Tibial artery (tissue), 4 donors: Measurements from ENCODE around the gene ZNF451.

Experiments
- DNase-seq, 2 donors: peaks; one replicate each; pipeline ENCODE4 v3.0.0-alpha.2; 2019
- H3K27ac ChIP-seq, 2 donors: fragments of 200-600 bp; sonication (generic) in 1 of 2; 1 replicate in 1 of 2; 2 replicates in 1 of 2; pipeline ENCODE4 v1.5.1; 2018 to 2019; ENCODE audit warnings: mild to moderate bottlenecking in 1 of 2
- H3K27me3 ChIP-seq, 2 donors: fragments of 200-600 bp; sonication (generic) in 1 of 2; one replicate each; pipeline versions ENCODE4 v1.5.1 to v1.6.0; 2016 to 2019
- H3K36me3 ChIP-seq, 3 donors: fragments of 200-600 bp; sonication (generic) in 2 of 3; one replicate each; pipeline ENCODE4 v1.5.1; 2016 to 2019; ENCODE audit warnings: mild to moderate bottlenecking in 2 of 3
- H3K4me1 ChIP-seq, 4 donors: fragments of 200-600 bp; sonication (generic) in 2 of 4; 1 replicate in 3 of 4; 2 replicates in 1 of 4; pipeline ENCODE4 v1.5.1; 2016 to 2019
- H3K4me3 ChIP-seq, 2 donors: fragments of 200-600 bp; sonication (generic) in 1 of 2; 1 replicate in 1 of 2; 2 replicates in 1 of 2; pipeline ENCODE4 v1.5.1; 2018 to 2019; ENCODE audit warnings: mild to moderate bottlenecking in 2 of 2
- H3K9me3 ChIP-seq, 3 donors: fragments of 200-600 bp; sonication (generic) in 1 of 3; one replicate each; pipeline ENCODE4 v1.5.1; 2016 to 2019
- intact Hi-C: fragments of 100-400 bp; cut with DNase I; formaldehyde crosslinking; loops from one replicate; pipeline ENCODE4 v1.15.0; 2023; ENCODE audit warnings: low total_unique reads
- TF ChIP-seq, protein P1 (sequence below), 2 experiments: fragments of 200-600 bp in 1 of 2; fragments of 450-650 bp in 1 of 2; IDR thresholded peaks; one replicate each; pipeline ENCODE4 v1.5.1; 2017 to 2019; ENCODE audit warnings: antibody characterized with exemption in 2 of 2, mild to moderate bottlenecking in 1 of 2, moderate library complexity in 1 of 2

The ZNF451 gene

GRCh38 chr6:57048577-57048976, 41.4 kb upstream of the ZNF451 start:
- Histone ChIP-seq H3K27ac (no peak overlapping the region), H3K9me3 (no peaks in the 10 kb centered on the region), H3K36me3 (peaks cover 24 to 29% (median 26%) of the 10 kb centered on the region in 3 donors), H3K4me3 (no peak overlapping the region), H3K4me1 (peaks cover 0 to 22% (median 2%) of the 10 kb centered on the region in 4 donors), H3K27me3 (no peaks in the 10 kb centered on the region)
- TF ChIP-seq, protein P1, sequence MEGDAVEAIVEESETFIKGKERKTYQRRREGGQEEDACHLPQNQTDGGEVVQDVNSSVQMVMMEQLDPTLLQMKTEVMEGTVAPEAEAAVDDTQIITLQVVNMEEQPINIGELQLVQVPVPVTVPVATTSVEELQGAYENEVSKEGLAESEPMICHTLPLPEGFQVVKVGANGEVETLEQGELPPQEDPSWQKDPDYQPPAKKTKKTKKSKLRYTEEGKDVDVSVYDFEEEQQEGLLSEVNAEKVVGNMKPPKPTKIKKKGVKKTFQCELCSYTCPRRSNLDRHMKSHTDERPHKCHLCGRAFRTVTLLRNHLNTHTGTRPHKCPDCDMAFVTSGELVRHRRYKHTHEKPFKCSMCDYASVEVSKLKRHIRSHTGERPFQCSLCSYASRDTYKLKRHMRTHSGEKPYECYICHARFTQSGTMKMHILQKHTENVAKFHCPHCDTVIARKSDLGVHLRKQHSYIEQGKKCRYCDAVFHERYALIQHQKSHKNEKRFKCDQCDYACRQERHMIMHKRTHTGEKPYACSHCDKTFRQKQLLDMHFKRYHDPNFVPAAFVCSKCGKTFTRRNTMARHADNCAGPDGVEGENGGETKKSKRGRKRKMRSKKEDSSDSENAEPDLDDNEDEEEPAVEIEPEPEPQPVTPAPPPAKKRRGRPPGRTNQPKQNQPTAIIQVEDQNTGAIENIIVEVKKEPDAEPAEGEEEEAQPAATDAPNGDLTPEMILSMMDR (IDR thresholded peaks at IDR 0.05) = no peak
- intact Hi-C loops = no loop called here
- no peak for DNase-seq

- DNase-seq = no peak
- no peaks in the 10 kb centered on the region for H3K9me3 ChIP-seq
- no peak overlapping the region for H3K4me3 ChIP-seq
- no peak overlapping the region for H3K27ac ChIP-seq
- intact Hi-C loops = no loop called here
- TF ChIP-seq, protein P1 (IDR thresholded peaks at IDR 0.05) = no peak
- H3K27me3 ChIP-seq = no peaks in the 10 kb centered on the region
- peaks cover 11 to 54% (median 31%) of the 10 kb centered on the region in 3 donors for H3K36me3 ChIP-seq
- H3K4me1 ChIP-seq = no peaks in the 10 kb centered on the region
Measured at GRCh38 chr6:57063847-57064246, 26.1 kb upstream of the ZNF451 start.

DNA sequence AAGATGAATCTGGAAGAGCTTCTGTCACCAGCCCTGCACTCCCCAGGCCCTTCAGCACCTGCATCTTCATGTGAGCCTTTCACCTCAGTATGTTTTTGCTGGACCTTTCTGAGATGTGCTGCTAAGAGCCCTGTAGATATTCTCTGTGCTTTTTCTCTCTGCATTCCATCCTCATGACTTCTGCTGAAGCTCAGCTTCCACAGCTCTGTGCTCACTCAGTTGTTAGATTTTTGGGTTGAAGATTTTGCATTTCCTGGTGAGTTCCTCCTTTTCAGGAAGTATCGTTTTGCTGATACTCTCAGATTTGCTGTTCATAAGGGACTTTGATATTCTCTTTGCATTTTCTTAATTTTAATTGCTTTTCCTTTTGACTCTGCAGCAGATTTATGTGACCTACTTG, 25.2 kb upstream of the ZNF451 start:
- H3K9me3 ChIP-seq = no peaks in the 10 kb centered on the region
- TF ChIP-seq, protein P1 (IDR thresholded peaks at IDR 0.05) = no peak
- no peak for DNase-seq
- no peaks in the 10 kb centered on the region for H3K4me1 ChIP-seq
- peaks cover 11 to 47% (median 24%) of the 10 kb centered on the region in 3 donors for H3K36me3 ChIP-seq
- intact Hi-C loops = no loop called here
- no peak overlapping the region for H3K27ac ChIP-seq
- no peaks in the 10 kb centered on the region for H3K27me3 ChIP-seq
- no peak overlapping the region for H3K4me3 ChIP-seq

DNA sequence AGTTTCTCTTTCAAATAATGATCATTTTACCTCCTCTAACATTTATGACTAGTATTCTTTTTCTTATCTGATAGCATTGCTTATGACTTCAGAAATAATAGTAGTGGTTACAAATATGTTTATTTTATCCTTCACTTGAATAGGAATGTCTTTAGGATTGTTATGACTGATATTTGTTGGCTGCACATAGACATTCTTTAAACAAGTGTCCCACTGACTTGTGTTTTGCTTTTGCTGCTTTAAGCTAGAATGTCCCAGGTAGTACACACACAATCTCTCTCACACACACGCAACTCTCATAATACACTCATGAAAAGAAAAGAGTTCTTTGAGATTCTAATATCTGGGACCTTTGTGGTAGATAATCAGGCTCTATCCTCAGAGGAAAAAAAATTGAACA, 21.9 kb upstream of the ZNF451 start:
- Histone ChIP-seq H3K36me3 (peaks cover 4 to 23% (median 4%) of the 10 kb centered on the region in 3 donors), H3K27ac (no peak overlapping the region), H3K27me3 (no peaks in the 10 kb centered on the region), H3K4me3 (no peak overlapping the region), H3K4me1 (no peaks in the 10 kb centered on the region), H3K9me3 (no peaks in the 10 kb centered on the region)
- intact Hi-C loops = no loop called here
- TF ChIP-seq, protein P1 (IDR thresholded peaks at IDR 0.05) = no peak
- no peak for DNase-seq

DNA sequence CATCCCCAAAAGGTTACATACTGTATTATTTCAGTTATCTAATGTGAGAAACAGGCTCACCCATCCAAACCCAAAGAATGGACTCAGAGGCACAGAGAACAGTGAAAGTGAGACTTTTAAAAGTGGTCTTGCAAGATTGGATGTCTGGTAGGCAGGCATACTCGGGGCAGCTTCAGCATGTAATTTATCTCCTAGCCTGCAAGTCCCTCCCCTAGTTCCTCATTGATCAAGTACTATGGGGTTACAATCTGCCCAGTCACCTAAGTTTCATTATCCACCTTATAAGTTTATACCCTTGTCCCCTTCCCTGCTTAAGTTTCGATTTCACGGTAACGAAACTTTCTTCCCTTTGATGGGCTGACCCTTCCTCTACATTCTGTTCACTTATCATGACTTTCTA, 20.8 kb upstream of the ZNF451 start:
- no peaks in the 10 kb centered on the region for H3K27me3 ChIP-seq
- H3K36me3 ChIP-seq = peaks cover 4 to 22% (median 4%) of the 10 kb centered on the region in 3 donors
- DNase-seq = no peak
- no peaks in the 10 kb centered on the region for H3K9me3 ChIP-seq
- H3K4me1 ChIP-seq = no peaks in the 10 kb centered on the region
- intact Hi-C loops = no loop called here
- TF ChIP-seq, protein P1 (IDR thresholded peaks at IDR 0.05) = no peak
- H3K4me3 ChIP-seq = no peak overlapping the region
- H3K27ac ChIP-seq = no peak overlapping the region

GRCh38 chr6:57069920-57070331, 20.1 kb upstream of the ZNF451 start:
- Histone ChIP-seq H3K4me3 (no peak overlapping the region), H3K9me3 (no peaks in the 10 kb centered on the region), H3K4me1 (no peaks in the 10 kb centered on the region), H3K27me3 (no peaks in the 10 kb centered on the region), H3K36me3 (peaks cover 4 to 22% (median 4%) of the 10 kb centered on the region in 3 donors), H3K27ac (no peak overlapping the region)
- TF ChIP-seq, protein P1 (IDR thresholded peaks at IDR 0.05) = no peak
- intact Hi-C loops = no loop called here
- DNase-seq = no peak
